SU-DHL-6 (cell line): ENCODE measurements around the gene HSD17B2.

Source experiments
- CTCF ChIP-seq: fragments of 200-600 bp; sonication (generic); IDR thresholded peaks from one replicate; pipeline ENCODE4 v1.5.1; 2017; ENCODE audit warnings: antibody characterized with exemption, mild to moderate bottlenecking, low read length, moderate library complexity; ENCODE audit not compliant: insufficient read depth, poor library complexity, severe bottlenecking
- EZH2phosphoT487 ChIP-seq: fragments of 200-600 bp; sonication (generic), shearing (Covaris generic); conservative IDR thresholded peaks from 2 replicates; pipeline ENCODE4 v1.6.1; 2018; ENCODE audit warnings: mild to moderate bottlenecking, antibody characterized with exemption, low read length, moderate library complexity, mixed read lengths

- no peak for TF ChIP-seq CTCF
- TF ChIP-seq EZH2phosphoT487 = no peak
Observed at GRCh38 chr16:82055728-82056549, 20.9 kb downstream of the HSD17B2 start.
